RWPE2 (cell line): ENCODE results near the gene CALML6.

Experiments
- ATAC-seq: fragments of 200-7000 bp; cut with Tn5 transposase; 3 replicates; pipeline ENCODE4 v1.9.1; 2021; ENCODE audit warnings: low read depth
- DNase-seq: peaks from one replicate; pipeline ENCODE4 v3.0.0-alpha.2; 2020; ENCODE audit warnings: low spot score
- H3K27ac ChIP-seq: fragments of 450-650 bp; 2 replicates; pipeline ENCODE4 v1.5.1; 2017; ENCODE audit warnings: mild to moderate bottlenecking; ENCODE audit not compliant: poor library complexity, severe bottlenecking
- H3K27me3 ChIP-seq: fragments of 250-450 bp; sonication (Bioruptor Pico); 2 replicates; pipeline ENCODE4 v1.5.1; 2021; ENCODE audit warnings: mild to moderate bottlenecking, moderate library complexity; ENCODE audit not compliant: insufficient read depth, poor library complexity, severe bottlenecking
- H3K36me3 ChIP-seq: fragments of 250-450 bp; sonication (Bioruptor Pico); 2 replicates; pipeline ENCODE4 v1.5.1; 2020; ENCODE audit warnings: low read depth, mild to moderate bottlenecking, moderate library complexity
- H3K4me1 ChIP-seq: fragments of 250-450 bp; sonication (Bioruptor Pico); 2 replicates; pipeline ENCODE4 v1.5.1; 2021; ENCODE audit warnings: mild to moderate bottlenecking, moderate library complexity; ENCODE audit not compliant: insufficient read depth, poor library complexity, severe bottlenecking
- H3K4me3 ChIP-seq: fragments of 250-450 bp; sonication (Bioruptor Pico); 2 replicates; pipeline ENCODE4 v1.5.1; 2021; ENCODE audit warnings: mild to moderate bottlenecking, moderate library complexity; ENCODE audit not compliant: severe bottlenecking
- H3K9me3 ChIP-seq: fragments of 250-450 bp; sonication (Bioruptor Pico); 2 replicates; pipeline ENCODE4 v1.5.1; 2021; ENCODE audit warnings: mild to moderate bottlenecking, moderate library complexity; ENCODE audit not compliant: severe bottlenecking
- TF ChIP-seq, protein P1 (sequence below): fragments of 450-650 bp; IDR thresholded peaks from one replicate; pipeline ENCODE4 v1.5.1; 2017; ENCODE audit warnings: mild to moderate bottlenecking, moderate library complexity; ENCODE audit not compliant: poor library complexity, severe bottlenecking

Gene CALML6

DNA sequence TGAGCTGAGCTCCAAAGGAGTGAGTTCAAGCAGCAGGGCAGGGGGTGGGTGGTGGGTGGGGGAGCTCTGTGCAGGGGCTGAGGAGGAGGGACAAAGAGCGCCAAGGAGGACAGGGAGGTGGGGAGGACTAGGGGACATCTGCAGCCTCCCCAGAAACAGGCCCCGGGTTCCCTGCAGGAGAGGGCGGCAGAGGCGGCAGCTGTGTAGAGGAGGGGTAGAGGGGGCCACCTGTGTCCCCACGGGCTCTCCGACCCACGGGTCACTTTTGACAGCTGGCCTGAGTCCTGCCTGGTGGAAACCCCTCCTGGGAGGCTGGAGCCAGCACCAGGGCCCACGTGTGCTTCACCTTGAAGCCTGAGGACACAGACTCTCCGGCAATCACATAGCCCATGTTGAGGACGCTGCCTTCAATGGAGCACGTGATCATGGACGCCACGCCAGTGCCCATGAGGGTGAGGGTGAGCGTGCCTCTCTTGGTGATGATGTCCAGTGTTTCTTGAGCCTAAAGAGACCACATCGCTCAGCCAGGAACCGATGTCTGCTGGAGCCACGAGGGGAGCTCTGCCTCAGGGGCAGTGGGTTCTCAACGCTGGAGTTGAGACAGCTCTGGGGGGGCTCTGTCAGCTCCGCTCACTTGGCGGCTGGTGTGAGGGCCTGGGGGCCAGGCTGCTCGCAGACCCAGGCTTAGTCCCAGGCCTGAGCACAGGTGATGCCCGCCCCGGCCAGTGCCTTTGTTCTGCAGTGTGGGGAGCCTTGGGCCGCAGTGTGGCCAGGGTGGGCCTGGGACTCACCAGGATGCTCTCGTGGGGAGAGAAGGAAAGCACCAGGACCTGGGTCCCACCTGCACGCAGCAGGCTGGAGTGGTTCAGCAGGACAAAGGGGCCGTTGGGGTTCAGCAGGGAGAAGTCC lies 10.6 kb downstream of the CALML6 start:
- DNase-seq (peak; percentile 65), ATAC-seq (no peak)
- Histone ChIP-seq H3K4me3 (no peak overlapping the region), H3K27ac (no peak overlapping the region), H3K4me1 (no peaks in the 10 kb centered on the region), H3K36me3 (no peaks in the 10 kb centered on the region), H3K27me3 (no peaks in the 10 kb centered on the region), H3K9me3 (no peaks in the 10 kb centered on the region)
- TF ChIP-seq, protein P1, sequence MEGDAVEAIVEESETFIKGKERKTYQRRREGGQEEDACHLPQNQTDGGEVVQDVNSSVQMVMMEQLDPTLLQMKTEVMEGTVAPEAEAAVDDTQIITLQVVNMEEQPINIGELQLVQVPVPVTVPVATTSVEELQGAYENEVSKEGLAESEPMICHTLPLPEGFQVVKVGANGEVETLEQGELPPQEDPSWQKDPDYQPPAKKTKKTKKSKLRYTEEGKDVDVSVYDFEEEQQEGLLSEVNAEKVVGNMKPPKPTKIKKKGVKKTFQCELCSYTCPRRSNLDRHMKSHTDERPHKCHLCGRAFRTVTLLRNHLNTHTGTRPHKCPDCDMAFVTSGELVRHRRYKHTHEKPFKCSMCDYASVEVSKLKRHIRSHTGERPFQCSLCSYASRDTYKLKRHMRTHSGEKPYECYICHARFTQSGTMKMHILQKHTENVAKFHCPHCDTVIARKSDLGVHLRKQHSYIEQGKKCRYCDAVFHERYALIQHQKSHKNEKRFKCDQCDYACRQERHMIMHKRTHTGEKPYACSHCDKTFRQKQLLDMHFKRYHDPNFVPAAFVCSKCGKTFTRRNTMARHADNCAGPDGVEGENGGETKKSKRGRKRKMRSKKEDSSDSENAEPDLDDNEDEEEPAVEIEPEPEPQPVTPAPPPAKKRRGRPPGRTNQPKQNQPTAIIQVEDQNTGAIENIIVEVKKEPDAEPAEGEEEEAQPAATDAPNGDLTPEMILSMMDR: no peak

- DNase-seq (peak; percentile 60), ATAC-seq (no peak)
- no peak overlapping the region for H3K27ac ChIP-seq
- no peak overlapping the region for H3K4me3 ChIP-seq
- H3K9me3 ChIP-seq: no peaks in the 10 kb centered on the region
- no peaks in the 10 kb centered on the region for H3K36me3 ChIP-seq
- TF ChIP-seq, protein P1: no peak
- no peaks in the 10 kb centered on the region for H3K27me3 ChIP-seq
- H3K4me1 ChIP-seq: no peaks in the 10 kb centered on the region
These were observed 11.3 kb downstream of the CALML6 start for GRCh38 chr1:1926346-1926811.

- TF ChIP-seq, protein P1: no peak
- DNase-seq: no peak
- no peak for ATAC-seq
- Histone ChIP-seq H3K27me3 (no peaks in the 10 kb centered on the region), H3K27ac (no peak overlapping the region), H3K9me3 (no peaks in the 10 kb centered on the region), H3K4me1 (no peaks in the 10 kb centered on the region), H3K4me3 (no peak overlapping the region), H3K36me3 (no peaks in the 10 kb centered on the region)
These were observed 12.0 kb downstream of the CALML6 start for GRCh38 chr1:1926886-1927660.

DNA sequence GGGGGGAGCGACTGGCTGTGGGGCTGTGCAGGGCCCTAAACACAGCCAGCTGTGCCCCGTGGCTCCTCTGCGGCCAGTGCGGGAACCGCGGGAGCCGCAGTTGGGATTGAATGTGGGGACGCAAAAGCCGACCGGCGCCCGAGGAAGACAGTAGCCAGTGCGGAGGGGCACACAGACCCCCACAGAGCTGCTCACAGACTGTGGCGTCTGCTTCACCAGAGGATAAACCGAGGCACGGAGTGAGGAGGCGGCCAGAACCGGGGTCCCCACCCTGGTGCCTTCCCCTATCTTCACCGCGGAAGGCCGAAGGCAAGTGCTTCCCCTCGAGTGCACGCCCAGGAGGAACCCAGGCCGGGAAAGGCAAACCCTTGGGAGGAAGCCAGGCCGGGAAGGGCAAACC lies 12.7 kb downstream of the CALML6 start:
- Histone ChIP-seq H3K4me1 (no peaks in the 10 kb centered on the region), H3K27me3 (no peaks in the 10 kb centered on the region), H3K9me3 (no peaks in the 10 kb centered on the region), H3K27ac (no peak overlapping the region), H3K4me3 (no peak overlapping the region), H3K36me3 (no peaks in the 10 kb centered on the region)
- ATAC-seq: no peak
- TF ChIP-seq, protein P1: no peak
- no peak for DNase-seq
